HepG2 (cell line): Measurements from ENCODE around the gene POLRMT. TPM values are rescaled to one million over a fixed set of nuclear protein-coding genes. Genes with fewer than 3 reads are reported as not detected.

Source experiments
- DR1 ChIP-seq: sonication (generic); formaldehyde crosslinking; IDR thresholded peaks from 2 replicates; pipeline ENCODE4 v1.8.0; 2021; ENCODE audit warnings: mild to moderate bottlenecking, missing genetic modification reagents, inconsistent platforms
- FOXC1 ChIP-seq: sonication (generic); formaldehyde crosslinking; IDR thresholded peaks from 2 replicates; pipeline ENCODE4 v1.8.0; 2022; ENCODE audit warnings: mild to moderate bottlenecking, missing genetic modification reagents, borderline replicate concordance
- HIVEP1 ChIP-seq: sonication (generic); formaldehyde crosslinking; IDR thresholded peaks from 2 replicates; pipeline ENCODE4 v1.4.0; 2020; ENCODE audit warnings: mild to moderate bottlenecking, missing genetic modification reagents
- MAX ChIP-seq: IDR thresholded peaks from 2 replicates; pipeline ENCODE4 v1.6.1; 2012; ENCODE audit warnings: inconsistent platforms
- MXD4 ChIP-seq: IDR thresholded peaks from 2 replicates; pipeline ENCODE4 v1.6.1; 2016; ENCODE audit warnings: mild to moderate bottlenecking, missing biosample characterization, missing genetic modification reagents
- NCOR1 ChIP-seq: fragments of 200-600 bp; sonication (generic); IDR thresholded peaks from 2 replicates; pipeline ENCODE4 v1.7.0; 2017; ENCODE audit warnings: antibody characterized with exemption, low read length, borderline replicate concordance
- NFKB2 ChIP-seq: sonication (generic); formaldehyde crosslinking; IDR thresholded peaks from 2 replicates; pipeline ENCODE4 v1.4.0; 2020; ENCODE audit warnings: missing genetic modification reagents, borderline replicate concordance
- NKX3-1 ChIP-seq: sonication (generic); formaldehyde crosslinking; IDR thresholded peaks from 2 replicates; pipeline ENCODE4 v1.5.0; 2020; ENCODE audit warnings: missing genetic modification reagents
- NR2F6 ChIP-seq, 2 experiments: IDR thresholded peaks; 2 replicates each; pipeline ENCODE4 v1.6.1; 2016; ENCODE audit warnings: antibody characterized with exemption in 1 of 2, mild to moderate bottlenecking in 1 of 2
- RARG ChIP-seq: sonication (generic); formaldehyde crosslinking; IDR thresholded peaks from 2 replicates; pipeline ENCODE4 v1.4.0; 2020; ENCODE audit warnings: low read depth, mild to moderate bottlenecking, missing genetic modification reagents
- TEAD3 ChIP-seq: optimal IDR thresholded peaks from 2 replicates; pipeline ENCODE3; 2016; ENCODE audit warnings: borderline replicate concordance
- THAP7 ChIP-seq: sonication (generic); formaldehyde crosslinking; IDR thresholded peaks from 2 replicates; pipeline ENCODE4 v1.8.1; 2023; ENCODE audit warnings: mild to moderate bottlenecking, missing genetic modification reagents
- TMF1 ChIP-seq: sonication (generic); formaldehyde crosslinking; IDR thresholded peaks from 2 replicates; pipeline ENCODE4 v1.8.1; 2022; ENCODE audit warnings: low read depth, missing genetic modification reagents
- TRAFD1 ChIP-seq: sonication (generic); formaldehyde crosslinking; IDR thresholded peaks from 2 replicates; pipeline ENCODE4 v1.5.1; 2020; ENCODE audit warnings: missing genetic modification reagents, mild to moderate bottlenecking, borderline replicate concordance
- ZNF296 ChIP-seq: sonication (generic); formaldehyde crosslinking; conservative IDR thresholded peaks from 2 replicates; pipeline ENCODE4 v1.5.0; 2020; ENCODE audit warnings: mild to moderate bottlenecking, missing genetic modification reagents
- ZNF3 ChIP-seq: IDR thresholded peaks from 2 replicates; pipeline ENCODE4 v1.7.0; 2017; ENCODE audit warnings: inconsistent platforms
- ZNF34 ChIP-seq: sonication (generic); formaldehyde crosslinking; IDR thresholded peaks from 2 replicates; pipeline ENCODE4 v1.4.0; 2020; ENCODE audit warnings: mild to moderate bottlenecking, missing genetic modification reagents, borderline replicate concordance
- ZNF383 ChIP-seq: sonication (generic); formaldehyde crosslinking; IDR thresholded peaks from 2 replicates; pipeline ENCODE4 v1.4.0; 2020; ENCODE audit warnings: missing genetic modification reagents, mild to moderate bottlenecking, borderline replicate concordance
- ZNF558 ChIP-seq: sonication (generic); formaldehyde crosslinking; IDR thresholded peaks from 2 replicates; pipeline ENCODE4 v1.9.0; 2022; ENCODE audit warnings: mild to moderate bottlenecking, missing genetic modification reagents, borderline replicate concordance
- ZNF703 ChIP-seq: sonication (generic); formaldehyde crosslinking; IDR thresholded peaks from 2 replicates; pipeline ENCODE4 v1.5.1; 2020; ENCODE audit warnings: missing genetic modification reagents, mild to moderate bottlenecking, moderate library complexity, borderline replicate concordance
- ZNF839 ChIP-seq: sonication (generic); formaldehyde crosslinking; IDR thresholded peaks from 2 replicates; pipeline ENCODE4 v1.4.0; 2020; ENCODE audit warnings: missing genetic modification reagents, mild to moderate bottlenecking, borderline replicate concordance
- ZSCAN20 ChIP-seq: sonication (generic); formaldehyde crosslinking; IDR thresholded peaks from 2 replicates; pipeline ENCODE4 v1.4.0; 2020; ENCODE audit warnings: missing genetic modification reagents, mild to moderate bottlenecking, borderline replicate concordance
- ZSCAN21 ChIP-seq: sonication (generic); formaldehyde crosslinking; IDR thresholded peaks from 2 replicates; pipeline ENCODE4 v1.8.0; 2022; ENCODE audit warnings: mild to moderate bottlenecking, missing genetic modification reagents, moderate library complexity, borderline replicate concordance
- polyA plus RNA-seq, 8 experiments: library from polyadenylated mRNA; depleted of rRNA in 3 of 8; stranded (reverse) in 7 of 8; unstranded in 1 of 8; fragments of >200 nt; fragmentation: Illumina TruSeq in 4 of 8; extraction: Trizol in 4 of 8; gene quantifications; 2 replicates each; pipeline versions ENCODE4 v1.2.1 to v1.2.3, GENCODE V29; 2011 to 2016; ENCODE audit warnings: low read depth in 4 of 8, missing spikeins in 1 of 8, mixed read lengths in 1 of 8; ENCODE audit not compliant: insufficient read depth in 1 of 8
- total RNA-seq, 5 experiments: library from RNA; depleted of rRNA; stranded (reverse); fragments of >200 nt; fragmentation: Illumina TruSeq; extraction: Trizol; gene quantifications; 2 replicates each; pipeline ENCODE4 v1.2.3, GENCODE V29; 2016; ENCODE audit warnings: low read depth in 1 of 5
- TF ChIP-seq, protein P1 (sequence below): sonication (generic); formaldehyde crosslinking; IDR thresholded peaks from 2 replicates; pipeline ENCODE4 v1.4.0; 2020; ENCODE audit warnings: missing genetic modification reagents
- TF ChIP-seq, protein P2 (sequence below): sonication (generic); formaldehyde crosslinking; IDR thresholded peaks from 2 replicates; pipeline ENCODE4 v1.8.1; 2023; ENCODE audit warnings: missing genetic modification reagents, mild to moderate bottlenecking, borderline replicate concordance

POLRMT gene
- total and polyA plus RNA-seq, 2 of the 13 experiments (the other 11 are each of a cell fraction or from before 2014, with no cell fraction given): 78.0 to 101 TPM

DNA sequence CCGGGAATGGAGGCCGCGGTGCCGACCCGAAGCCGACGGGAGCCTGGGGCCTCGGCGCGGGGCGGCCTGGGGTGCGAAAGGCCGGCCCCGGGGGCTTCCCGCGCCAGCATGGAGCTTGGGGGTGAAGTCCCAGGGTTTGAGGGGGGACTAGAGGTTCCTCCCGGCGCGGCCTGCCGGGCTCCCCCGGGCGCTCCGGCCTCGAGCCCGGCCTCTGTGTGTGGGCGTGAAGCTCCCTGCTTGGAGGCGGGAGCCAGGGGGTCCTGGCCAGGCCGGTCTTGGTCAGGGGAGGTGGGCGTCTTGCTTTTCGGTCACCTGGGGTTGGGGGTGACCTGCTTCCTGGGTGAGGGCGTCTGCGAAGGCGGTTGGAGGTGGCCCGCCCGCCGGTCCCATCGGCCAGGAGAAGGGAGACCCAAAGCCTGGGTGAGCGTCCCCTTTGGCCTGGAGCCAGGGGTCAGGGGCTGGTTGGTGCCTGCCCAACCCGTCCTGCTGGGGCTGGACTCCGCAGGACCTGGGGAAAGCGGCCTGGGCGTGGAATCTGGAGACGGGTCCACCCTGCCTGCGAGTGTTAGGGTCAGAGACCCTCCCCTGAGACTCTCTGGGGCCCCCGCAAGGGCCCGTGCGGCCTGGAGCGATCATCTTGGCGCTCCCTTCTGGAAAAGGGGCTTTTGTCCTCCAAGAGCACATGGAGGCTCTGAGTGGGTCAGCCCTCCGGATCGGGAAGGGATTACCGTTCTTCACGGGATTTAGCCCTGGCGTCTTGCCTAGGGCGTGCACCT, 60.4 kb downstream of the POLRMT start (continued):
- TF ChIP-seq ZSCAN20 (CRISPR knock-in tag) (no peak; the same call in 1 of the 2 replicates), MAX (peak; percentile 37), HIVEP1 (CRISPR knock-in tag) (peak; percentile 41), TRAFD1 (CRISPR knock-in tag) (no peak), NKX3-1 (no peak), FOXC1 (no peak), ZNF558 (peak; percentile 7; the same call in 1 of the 2 replicates), RARG (no peak), TMF1 (CRISPR knock-in tag) (no peak), ZSCAN21 (CRISPR knock-in tag) (peak; percentile 2; the same call in 1 of the 2 replicates), NCOR1 (peak; percentile 12; the same call in 1 of the 2 replicates), MXD4 (CRISPR knock-in tag) (no peak), ZNF839 (CRISPR knock-in tag) (no peak), ZNF383 (CRISPR knock-in tag) (no peak), THAP7 (no peak), TEAD3 (CRISPR knock-in tag) (no peak), NFKB2 (no peak), DR1 (CRISPR knock-in tag) (no peak), ZNF34 (CRISPR knock-in tag) (no peak), ZNF296 (CRISPR knock-in tag) (0 out of 2 replicates have a peak, but pooled peaks have one; percentile 32), ZNF703 (CRISPR knock-in tag) (no peak; the same call in 1 of the 2 replicates), NR2F6 (IDR thresholded peaks at IDR 0.05) (peak; percentile 11; the same call in 1 of the 2 replicates), NR2F6 (CRISPR knock-in tag; IDR thresholded peaks at IDR 0.05) (no peak), ZNF3 (CRISPR knock-in tag) (no peak)
- TF ChIP-seq, protein P1, sequence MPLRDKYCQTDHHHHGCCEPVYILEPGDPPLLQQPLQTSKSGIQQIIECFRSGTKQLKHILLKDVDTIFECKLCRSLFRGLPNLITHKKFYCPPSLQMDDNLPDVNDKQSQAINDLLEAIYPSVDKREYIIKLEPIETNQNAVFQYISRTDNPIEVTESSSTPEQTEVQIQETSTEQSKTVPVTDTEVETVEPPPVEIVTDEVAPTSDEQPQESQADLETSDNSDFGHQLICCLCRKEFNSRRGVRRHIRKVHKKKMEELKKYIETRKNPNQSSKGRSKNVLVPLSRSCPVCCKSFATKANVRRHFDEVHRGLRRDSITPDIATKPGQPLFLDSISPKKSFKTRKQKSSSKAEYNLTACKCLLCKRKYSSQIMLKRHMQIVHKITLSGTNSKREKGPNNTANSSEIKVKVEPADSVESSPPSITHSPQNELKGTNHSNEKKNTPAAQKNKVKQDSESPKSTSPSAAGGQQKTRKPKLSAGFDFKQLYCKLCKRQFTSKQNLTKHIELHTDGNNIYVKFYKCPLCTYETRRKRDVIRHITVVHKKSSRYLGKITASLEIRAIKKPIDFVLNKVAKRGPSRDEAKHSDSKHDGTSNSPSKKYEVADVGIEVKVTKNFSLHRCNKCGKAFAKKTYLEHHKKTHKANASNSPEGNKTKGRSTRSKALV (CRISPR knock-in tag): no peak
- TF ChIP-seq, protein P2, sequence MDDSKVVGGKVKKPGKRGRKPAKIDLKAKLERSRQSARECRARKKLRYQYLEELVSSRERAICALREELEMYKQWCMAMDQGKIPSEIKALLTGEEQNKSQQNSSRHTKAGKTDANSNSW (CRISPR knock-in tag): 0 out of 2 replicates have a peak, but pooled peaks have one; percentile 20
